HG02870 (cell line): ENCODE data around the gene PRODH.
"Not testable (repeated sequence)": the region's sequence is repeated elsewhere in the genome, so short reads cannot be mapped to it uniquely, and the experiment has no call there.

Source experiments
- ATAC-seq: cut with Tn5 transposase; IDR thresholded peaks from one replicate; pipeline ENCODE4 v1.9.1; 2021; ENCODE audit warnings: mild to moderate bottlenecking, moderate library complexity; ENCODE audit not compliant: unreplicated experiment

PRODH gene

GRCh38 chr22:18935889-18936529 lies at the start of gene PRODH:
TSS of gene PRODH (minus strand) at chr22:18936293. CDS start at chr22:18936287, 6 bp downstream.
- ATAC-seq = no peak

GRCh38 chr22:18985780-18986179 lies 49.7 kb upstream of the PRODH start:
- ATAC-seq = no peak

GRCh38 chr22:18984564-18984963 lies 48.5 kb upstream of the PRODH start:
- ATAC-seq = no peak

- ATAC-seq = no peak
Measured at GRCh38 chr22:18983120-18983651, 47.1 kb upstream of the PRODH start.

GRCh38 chr22:18980829-18981228 lies 44.7 kb upstream of the PRODH start:
- ATAC-seq = no peak

- ATAC-seq = no peak
Measured at GRCh38 chr22:18979957-18980356, 43.9 kb upstream of the PRODH start.

- no peak for ATAC-seq
Measured at GRCh38 chr22:18978506-18978905, 42.4 kb upstream of the PRODH start.

GRCh38 chr22:18977824-18978425 lies 41.8 kb upstream of the PRODH start:
- ATAC-seq = no peak

GRCh38 chr22:18976197-18976751 lies 40.2 kb upstream of the PRODH start:
- no peak for ATAC-seq

- no peak for ATAC-seq
Measured at GRCh38 chr22:18975434-18976196, 39.5 kb upstream of the PRODH start.

- ATAC-seq = no peak
Measured at GRCh38 chr22:18974477-18975180, 38.5 kb upstream of the PRODH start.

GRCh38 chr22:18973264-18974031 lies 37.4 kb upstream of the PRODH start:
- no peak for ATAC-seq

GRCh38 chr22:18972591-18972990 lies 36.5 kb upstream of the PRODH start:
- not testable (repeated sequence) for ATAC-seq

GRCh38 chr22:18972029-18972428 lies 35.9 kb upstream of the PRODH start:
- not testable (repeated sequence) for ATAC-seq

GRCh38 chr22:18971321-18971751 lies 35.2 kb upstream of the PRODH start:
- ATAC-seq = no peak

GRCh38 chr22:18970948-18971315 lies 34.8 kb upstream of the PRODH start:
- ATAC-seq = no peak

- no peak for ATAC-seq
Measured at GRCh38 chr22:18970176-18970947, 34.3 kb upstream of the PRODH start.

- not testable (repeated sequence) for ATAC-seq
Measured at GRCh38 chr22:18969158-18969942, 33.3 kb upstream of the PRODH start.
